ENCODE data around the gene ME1. TPM values are rescaled to one million over a fixed set of nuclear protein-coding genes. Genes with fewer than 3 reads are reported as not detected.

Gene ME1
- 40.5 TPM for total RNA-seq (2021; ENCODE audit: unreplicated experiment)
- polyA plus RNA-seq (2012), result 16.7 and 17.9 TPM in 2 replicates
- Bru-seq, nascent RNA, result percentile 83 among the genes with signal in this experiment
- BruChase-seq, experiment 1, labeled RNA remaining after a 6-hour chase, result percentile 68 among the genes with signal in this experiment
- BruChase-seq, experiment 2, labeled RNA remaining after a 2-hour chase, result percentile 61 among the genes with signal in this experiment
- long read RNA-seq, transcript ME1-201 (14 exons, 3,371 nt), result major isoform, 79 of 99 reads
- long read RNA-seq, partial matches to known transcripts, result 5 of 99 reads
- long read RNA-seq, other reads (novel, unspliced or antisense), result 15 of 99 reads

DNA sequence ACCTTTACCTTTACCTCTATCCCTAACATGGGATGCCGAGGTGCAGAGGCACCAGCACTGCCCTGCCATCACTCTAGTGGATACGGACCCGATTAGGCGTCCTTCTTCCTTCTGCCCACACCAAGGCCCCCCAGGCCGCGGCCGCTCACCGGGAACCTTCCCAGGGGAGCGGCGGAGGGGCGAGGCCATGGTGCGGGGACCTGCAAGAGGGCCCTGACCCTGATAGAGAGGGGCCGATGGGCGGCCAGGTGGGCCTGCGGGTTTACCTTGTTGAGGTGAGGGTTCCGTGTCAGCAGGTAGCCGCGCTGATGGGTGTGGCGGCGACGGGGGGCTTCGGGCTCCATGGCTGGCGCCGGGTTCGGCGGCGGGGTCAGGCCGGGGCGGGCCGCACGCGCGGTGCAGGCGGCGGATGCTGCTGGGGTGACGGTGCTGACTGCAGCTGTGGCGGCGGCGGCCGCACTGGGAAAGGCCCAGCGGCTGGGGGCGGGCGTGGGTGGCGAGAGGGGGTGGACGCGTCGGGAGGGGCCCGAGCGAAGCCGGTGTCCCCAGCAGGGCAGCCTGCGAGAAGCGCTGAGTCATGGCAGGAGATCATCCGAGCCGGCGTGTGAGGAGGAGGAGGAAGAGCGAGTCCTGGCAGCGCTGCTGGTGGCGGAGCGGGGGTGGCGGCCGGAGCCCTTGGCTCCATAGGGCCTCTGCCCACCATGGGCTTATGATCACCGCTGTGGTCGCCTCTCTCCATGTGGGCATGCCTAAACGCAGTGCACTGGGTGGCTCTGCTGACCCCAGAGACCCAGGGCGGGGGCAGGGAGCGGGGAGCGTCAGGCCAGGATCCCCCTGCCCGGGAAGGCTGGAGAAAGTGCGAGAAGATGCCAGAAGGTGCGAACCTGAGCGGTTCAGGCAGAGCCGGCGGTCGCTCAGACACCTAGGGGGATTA, at the start of gene ME1:
TSS of gene ME1 (minus strand) at position 441 of the 934 bp plus-strand sequence. CDS start at position 344, 97 bp downstream.
- no peaks in the 10 kb centered on the region for H3K27me3 ChIP-seq (ENCODE audit: insufficient read depth, low read length)
- H3K4me3 ChIP-seq (replicated peaks in 1 of 2; ENCODE audit: low read depth in 1 of 2, low read length in 2 of 2), result peak within 1 kb of the TSS; percentile 67 to 90
- H3K9ac ChIP-seq (ENCODE audit: low read length), result peak within 1 kb of the TSS; percentile 85
- no peaks in the 10 kb centered on the region for H4K20me1 ChIP-seq (ENCODE audit: insufficient read depth)
- ChIA-PET CTCF (no interaction called here), RAD21 (ENCODE audit: low non-redundant PET in 1 of 2, low total read pairs in 2 of 2, uncharacterized antibody in 2 of 2, unreplicated experiment in 2 of 2) (no interaction called here), POLR2A (no interaction called here)
- H3K4me2 ChIP-seq (ENCODE audit: low read length), result peak within 1 kb of the TSS; percentile 88
- H3K4me1 ChIP-seq (ENCODE audit: control insufficient read depth in 1 of 2, insufficient read depth in 2 of 2, low read length in 2 of 2), result peaks cover 24 to 26% of the 10 kb centered on the region in 2 experiments
- intact Hi-C loops (cut with micrococcal nuclease), result no loop called here
- no peaks in the 10 kb centered on the region; a peak in 1 of 4 replicates for H3K9me3 ChIP-seq (ENCODE audit: control insufficient read depth in 1 of 2, insufficient read depth in 1 of 2, low read depth in 1 of 2, low read length in 2 of 2)
- TF ChIP-seq SP1 (IDR thresholded peaks at IDR 0.05; ENCODE audit: low read depth) (no peak), ZFX (IDR thresholded peaks at IDR 0.05) (peak; percentile 94), CEBPB (IDR thresholded peaks at IDR 0.05; ENCODE audit: low read depth) (no peak), EGR1 (IDR thresholded peaks at IDR 0.05; ENCODE audit: low read depth) (peak; percentile 94), POLR2AphosphoS5 (IDR thresholded peaks at IDR 0.05; ENCODE audit: low read depth, low read length) (peak; percentile 48; the same call in 1 of the 2 replicates), ZBTB33 (IDR thresholded peaks at IDR 0.05; ENCODE audit: extremely low read depth, insufficient replicate concordance, low read length) (no peak), EZH2 (IDR thresholded peaks at IDR 0.05) (no peak), REST (IDR thresholded peaks at IDR 0.05; ENCODE audit: low read depth) (no peak), FOSL1 (IDR thresholded peaks at IDR 0.05; ENCODE audit: low read depth) (no peak), CBX3 (IDR thresholded peaks at IDR 0.05; ENCODE audit: low read depth) (no peak; the same call in 1 of the 2 replicates), MAX (IDR thresholded peaks at IDR 0.05) (no peak; the same call in 1 of the 2 replicates), YY1 (IDR thresholded peaks at IDR 0.05; ENCODE audit: extremely low read depth, insufficient replicate concordance, low read depth, low read length) (peak; percentile 29), ELF1 (IDR thresholded peaks at IDR 0.05; ENCODE audit: borderline replicate concordance, low read depth) (no peak), POLR2A (IDR thresholded peaks at IDR 0.05; ENCODE audit: borderline replicate concordance, extremely low read depth, insufficient read depth, insufficient read length) (peak; percentile 36), CTCF (IDR thresholded peaks at IDR 0.05 in 2 of 3, conservative IDR thresholded peaks at IDR 0.05 in 1 of 3; ENCODE audit: borderline replicate concordance in 1 of 3, insufficient read depth in 1 of 3, low read depth in 2 of 3, low read length in 2 of 3) (no peak)
- H3K36me3 ChIP-seq (ENCODE audit: control insufficient read depth in 1 of 2, insufficient read depth in 2 of 2, low read length in 2 of 2), result peaks cover 0 to 13% of the 10 kb centered on the region in 2 experiments; a peak in 1 of 4 replicates
- no peaks in the 10 kb centered on the region for H3K9me2 ChIP-seq (ENCODE audit: insufficient read depth)
- DNase-seq (ENCODE audit: low read depth, low spot score) (peak; percentile 38), ATAC-seq (peak; percentile 80)
- peaks cover 50% of the 10 kb centered on the region for H3K79me2 ChIP-seq (ENCODE audit: insufficient read depth, low read length)
- H3K27ac ChIP-seq (ENCODE audit: low read depth, low read length), result peak within 1 kb of the TSS; percentile 97
- H2AFZ ChIP-seq (ENCODE audit: low read depth, low read length, poor library complexity, severe bottlenecking), result peak within 1 kb of the TSS; percentile 24
- BruUV-seq (replicated peaks), result TSS peak; percentile 72
